ENCODE measurements around the gene GNAS. TPM values are rescaled to one million over a fixed set of nuclear protein-coding genes. Genes with fewer than 3 reads are reported as not detected.

The GNAS gene
- total RNA-seq, 3 donors from 2014 or later (not counting 1 experiment from before 2014, with no cell fraction given): 530 to 823 (median 582) TPM

GRCh38 chr20:58808271-58809046, 44.1 kb upstream of the GNAS start:
- Histone ChIP-seq H3K4me3 (ENCODE audit: low read length) (no peak overlapping the region), H3K27ac (ENCODE audit: low read length) (no peak overlapping the region), H3K4me1 (ENCODE audit: control insufficient read depth, insufficient read depth, low read length) (no peaks in the 10 kb centered on the region), H3K36me3 (ENCODE audit: control insufficient read depth, insufficient read depth, low read length) (no peaks in the 10 kb centered on the region), H3K27me3 (ENCODE audit: control insufficient read depth, insufficient read depth, low read length) (no peaks in the 10 kb centered on the region), H3K9me3 (ENCODE audit: control insufficient read depth, insufficient read depth, low read length) (no peaks in the 10 kb centered on the region)
- H3K27ac Mint-ChIP-seq: no peak overlapping the region
- intact Hi-C loops (cut with micrococcal nuclease): no loop called here
- TF ChIP-seq CTCF (IDR thresholded peaks at IDR 0.05): no peak
- no peaks in the 10 kb centered on the region for H3K4me1 Mint-ChIP-seq
- H3K9me3 Mint-ChIP-seq: no peaks in the 10 kb centered on the region
- H3K36me3 Mint-ChIP-seq: no peaks in the 10 kb centered on the region
- 77% methylated on average over 17 of the region's 17 CpGs for WGBS (ENCODE audit: insufficient coverage)
- DNase-seq: no peak
- ATAC-seq: no peak
- peaks cover 13 to 14% of the 10 kb centered on the region in 2 donors for H3K27me3 Mint-ChIP-seq (ENCODE audit: low read depth in 2 of 2)
- no peak overlapping the region for H3K4me3 Mint-ChIP-seq

DNA sequence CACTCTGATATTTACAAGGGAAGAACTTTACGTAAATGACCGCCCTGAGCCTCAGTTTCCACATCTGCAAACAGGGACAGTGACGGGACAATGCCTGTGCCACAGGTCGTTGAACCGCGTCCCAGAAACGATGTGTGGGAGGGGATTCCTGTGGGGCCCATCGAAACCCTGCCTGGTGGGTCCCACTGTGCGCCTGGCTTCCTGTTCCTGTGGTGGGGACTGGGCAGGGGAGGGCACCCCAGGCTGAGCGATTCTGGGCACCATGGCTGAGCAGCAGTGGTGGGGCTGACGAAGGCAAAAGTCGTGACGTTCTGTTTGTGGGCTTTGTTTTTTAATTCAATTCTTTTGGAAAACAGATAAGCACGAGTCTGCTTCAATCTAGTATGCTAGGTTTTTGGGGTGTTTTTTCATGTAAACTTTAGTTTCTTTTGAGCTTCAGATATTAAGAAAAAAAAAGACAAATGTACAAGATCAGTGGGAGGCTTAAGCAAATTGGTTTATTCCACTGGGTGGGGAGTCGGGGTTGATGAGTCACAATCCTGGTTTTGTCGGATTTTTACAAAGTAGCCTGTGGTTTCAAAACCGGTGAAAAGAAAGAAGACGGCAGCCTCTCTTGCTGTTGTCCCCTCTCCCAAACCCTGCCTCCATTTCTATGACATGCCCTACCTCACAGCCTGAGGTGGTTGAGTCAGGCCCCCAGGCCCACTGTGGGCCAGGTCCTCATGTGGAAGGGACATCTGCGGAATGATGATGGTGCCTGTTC, 42.2 kb upstream of the GNAS start:
- peaks cover 6 to 10% of the 10 kb centered on the region in 2 donors for H3K27me3 Mint-ChIP-seq (ENCODE audit: low read depth in 2 of 2)
- H3K4me1 ChIP-seq (ENCODE audit: control insufficient read depth, insufficient read depth, low read length): no peaks in the 10 kb centered on the region

DNA sequence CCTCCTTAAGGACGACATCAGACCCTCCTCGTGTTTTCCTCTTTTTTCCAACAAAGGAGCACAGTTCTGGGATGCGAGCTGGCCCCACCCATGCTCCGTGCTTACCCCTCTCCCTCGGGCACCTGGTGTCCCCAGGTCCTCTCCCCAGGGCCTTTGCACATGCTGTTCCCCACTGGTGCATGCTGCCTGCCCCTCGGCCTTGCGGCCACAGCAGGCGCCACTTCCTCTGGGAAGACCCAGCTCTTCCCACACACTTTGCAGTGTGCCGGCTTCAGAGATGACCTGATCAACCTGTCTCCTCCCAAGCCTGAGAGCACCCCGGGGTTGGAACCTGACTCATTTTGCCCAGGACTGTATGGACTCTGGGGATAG, 41.7 kb upstream of the GNAS start:
- no peak overlapping the region for H3K27ac Mint-ChIP-seq
- Histone ChIP-seq H3K27ac (ENCODE audit: low read length) (no peak overlapping the region), H3K4me3 (ENCODE audit: low read length) (no peak overlapping the region), H3K36me3 (ENCODE audit: control insufficient read depth, insufficient read depth, low read length) (no peaks in the 10 kb centered on the region), H3K9me3 (ENCODE audit: control insufficient read depth, insufficient read depth, low read length) (no peaks in the 10 kb centered on the region), H3K27me3 (ENCODE audit: control insufficient read depth, insufficient read depth, low read length) (no peaks in the 10 kb centered on the region), H3K4me1 (ENCODE audit: control insufficient read depth, insufficient read depth, low read length) (no peaks in the 10 kb centered on the region)
- TF ChIP-seq CTCF (IDR thresholded peaks at IDR 0.05): no peak
- H3K36me3 Mint-ChIP-seq: no peaks in the 10 kb centered on the region
- H3K9me3 Mint-ChIP-seq: no peaks in the 10 kb centered on the region
- intact Hi-C loops (cut with micrococcal nuclease): no loop called here
- ATAC-seq: no peak
- no peak overlapping the region for H3K4me3 Mint-ChIP-seq
- WGBS (ENCODE audit: insufficient coverage): 89% methylated on average over 10 of the region's 10 CpGs
- no peaks in the 10 kb centered on the region for H3K4me1 Mint-ChIP-seq
- DNase-seq: no peak
- H3K27me3 Mint-ChIP-seq (ENCODE audit: low read depth in 2 of 2): peaks cover 6 to 10% of the 10 kb centered on the region in 2 donors

More for the DNA sequence above, 42.2 kb upstream of the GNAS start:
- Histone ChIP-seq H3K27me3 (ENCODE audit: control insufficient read depth, insufficient read depth, low read length) (no peaks in the 10 kb centered on the region), H3K4me3 (ENCODE audit: low read length) (no peak overlapping the region), H3K27ac (ENCODE audit: low read length) (no peak overlapping the region), H3K36me3 (ENCODE audit: control insufficient read depth, insufficient read depth, low read length) (no peaks in the 10 kb centered on the region), H3K9me3 (ENCODE audit: control insufficient read depth, insufficient read depth, low read length) (no peaks in the 10 kb centered on the region)
- DNase-seq: no peak
- TF ChIP-seq CTCF (IDR thresholded peaks at IDR 0.05): no peak
- Mint-ChIP-seq H3K36me3 (no peaks in the 10 kb centered on the region), H3K4me1 (no peaks in the 10 kb centered on the region), H3K27ac (no peak overlapping the region), H3K4me3 (no peak overlapping the region), H3K9me3 (no peaks in the 10 kb centered on the region)
- intact Hi-C loops (cut with micrococcal nuclease): no loop called here
- WGBS (ENCODE audit: insufficient coverage): 75% methylated on average over 19 of the region's 19 CpGs
- ATAC-seq: no peak

All from natural killer cell (primary cell).